Measurements from ENCODE around the gene SPPL2A. TPM values are rescaled to one million over a fixed set of nuclear protein-coding genes. Genes with fewer than 3 reads are reported as not detected.

The SPPL2A gene
- total and polyA plus RNA-seq, 9 of the 15 experiments (the other 6 are each of a cell fraction or from before 2014, with no cell fraction given): 9.8 to 66.1 (median 38.0) TPM

- no peak overlapping the region for H3K4me2 ChIP-seq (ENCODE audit: insufficient read depth, low read length)
- no peaks in the 10 kb centered on the region for H3K27me3 ChIP-seq (ENCODE audit: control insufficient read depth in 2 of 2, insufficient read depth in 2 of 2, low read length in 2 of 2)
- POLR2A ChIA-PET: interaction anchor here (1.5 kb wide), 1 partner anchor 9 kb away, joined by 5 read pairs; no protein-coding TSS in a partner anchor
- WGBS (ENCODE audit: insufficient coverage, low coverage, missing lambda C conversion rate): 15% methylated on average over 5 of the region's 5 CpGs
- no peak overlapping the region for H2AFZ ChIP-seq (ENCODE audit: low read depth, low read length)
- H3K4me3 ChIP-seq: no peak overlapping the region
- TF ChIP-seq TOE1 (IDR thresholded peaks at IDR 0.05; ENCODE audit: borderline replicate concordance) (no peak), TOE1 (CRISPR knock-in tag; IDR thresholded peaks at IDR 0.05; ENCODE audit: borderline replicate concordance, low read depth) (no peak), ZBTB11 (CRISPR knock-in tag; IDR thresholded peaks at IDR 0.05) (0 out of 6 replicates have a peak, but pooled peaks of 1 of the 3 experiments have one; percentile 16), AFF4 (CRISPR knock-in tag; IDR thresholded peaks at IDR 0.05) (no peak)
- no peaks in the 10 kb centered on the region for H3K36me3 ChIP-seq (ENCODE audit: control insufficient read depth, insufficient read depth, low read length)
- H3K9me3 ChIP-seq (replicated peaks; ENCODE audit: control insufficient read depth, insufficient read depth, low read depth, low read length): no peaks in the 10 kb centered on the region
- CTCF ChIA-PET (ENCODE audit: low intra/inter-chr PET ratio): no interaction called here
- no peak overlapping the region for H3K9ac ChIP-seq (ENCODE audit: insufficient read depth in 1 of 2, low read depth in 2 of 2, low read length in 2 of 2)
- no peaks in the 10 kb centered on the region for H4K20me1 ChIP-seq (replicated peaks; ENCODE audit: control insufficient read depth, insufficient read depth, low read length)
- no peaks in the 10 kb centered on the region for H3K79me2 ChIP-seq (ENCODE audit: control insufficient read depth, insufficient read depth, low read length)
- FAIRE-seq: no peak
- DNase-seq (ENCODE audit: extremely low read depth in 1 of 4, low spot score in 3 of 4): no peak
- BruUV-seq (replicated peaks): no TSS peak
- no peaks in the 10 kb centered on the region for H3K9me1 ChIP-seq (ENCODE audit: control insufficient read depth, insufficient read depth, low read length)
- intact Hi-C loops (cut with micrococcal nuclease): no loop called here
- peaks cover 0 to 5% of the 10 kb centered on the region in 2 experiments; a peak in 2 of 5 replicates for H3K4me1 ChIP-seq (replicated peaks in 1 of 2; ENCODE audit: control insufficient read depth in 2 of 2, insufficient read depth in 2 of 2, low read length in 2 of 2)
- in situ Hi-C loops (cut with MboI): no loop called here
- ATAC-seq: no peak
- no peak overlapping the region for H3K27ac ChIP-seq (ENCODE audit: extremely low read depth, low read depth, low read length)
Measured at GRCh38 chr15:50778086-50778485, 12.6 kb upstream of the SPPL2A start.
